Upper lobe of left lung (tissue), 4 donors: ENCODE results near the gene GLT6D1.

ENCODE experiments used
- CTCF ChIP-seq, 6 experiments: fragments of 450-650 bp in 4 of 6; fragments of 200-600 bp in 2 of 6; sonication (generic) in 2 of 6; IDR thresholded peaks; one replicate each; pipeline ENCODE4 v1.5.1; 2016 to 2019; ENCODE audit warnings: antibody characterized with exemption in 6 of 6
- EP300 ChIP-seq, 4 donors: sonication (generic); formaldehyde crosslinking; IDR thresholded peaks; one replicate each; pipeline ENCODE4 v1.5.1; 2017; ENCODE audit warnings: antibody characterized with exemption in 4 of 4, control low read depth in 2 of 4
- POLR2AphosphoS5 ChIP-seq, 2 donors: sonication (generic); formaldehyde crosslinking; IDR thresholded peaks; one replicate each; pipeline ENCODE4 v1.5.1; 2017; ENCODE audit warnings: antibody characterized with exemption in 2 of 2

GRCh38 chr9:135612981-135613910 is 26.1 kb downstream of the GLT6D1 start:
- TF ChIP-seq EP300 (IDR thresholded peaks at IDR 0.05) (no peak), CTCF (IDR thresholded peaks at IDR 0.05) (no peak), POLR2AphosphoS5 (IDR thresholded peaks at IDR 0.05) (no peak)
